Stimulated activated CD8-positive, alpha-beta memory T cell treated with anti-CD3 and anti-CD28 coated beads, Interleukin-15, amount 100 ng/mL, for 48 hours (primary cell): ENCODE measurements around the gene YPEL2.
"Not testable (repeated sequence)": the region's sequence is repeated elsewhere in the genome, so short reads cannot be mapped to it uniquely, and the experiment has no call there.

Source experiments
- DNase-seq, 2 donors: peaks; one replicate each; pipeline ENCODE4 v3.0.0-alpha.2; 2020; ENCODE audit warnings: low read depth in 2 of 2

YPEL2 gene

DNA sequence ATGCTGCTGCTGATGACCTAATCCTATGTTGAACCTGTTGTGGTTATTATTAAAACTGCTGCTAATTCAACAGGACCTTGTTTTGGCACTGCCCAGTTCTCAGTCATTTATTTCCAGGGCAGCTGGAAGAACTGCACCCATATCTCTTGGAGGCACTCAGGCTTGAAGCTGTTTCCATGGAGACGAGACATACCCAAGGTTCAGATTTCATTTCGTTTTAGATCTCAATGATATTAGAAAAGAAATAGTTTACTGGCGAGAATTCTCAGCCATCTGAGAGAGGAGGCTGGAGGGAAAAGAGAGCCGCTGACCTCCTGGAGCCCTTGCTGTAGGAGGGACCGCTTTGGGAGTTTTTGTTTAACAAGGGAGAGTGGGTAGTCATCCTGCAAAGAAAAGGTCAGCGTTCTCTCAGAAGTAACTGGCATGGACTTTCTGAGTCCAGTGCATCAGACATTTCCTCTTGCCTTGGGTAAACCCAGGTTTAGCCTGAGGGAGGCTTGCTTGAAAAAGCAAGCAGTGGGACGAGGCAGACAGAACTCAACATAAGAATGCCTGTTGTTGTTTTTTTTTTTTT is 75.4 kb downstream of the YPEL2 start:
- DNase-seq, result no peak

DNA sequence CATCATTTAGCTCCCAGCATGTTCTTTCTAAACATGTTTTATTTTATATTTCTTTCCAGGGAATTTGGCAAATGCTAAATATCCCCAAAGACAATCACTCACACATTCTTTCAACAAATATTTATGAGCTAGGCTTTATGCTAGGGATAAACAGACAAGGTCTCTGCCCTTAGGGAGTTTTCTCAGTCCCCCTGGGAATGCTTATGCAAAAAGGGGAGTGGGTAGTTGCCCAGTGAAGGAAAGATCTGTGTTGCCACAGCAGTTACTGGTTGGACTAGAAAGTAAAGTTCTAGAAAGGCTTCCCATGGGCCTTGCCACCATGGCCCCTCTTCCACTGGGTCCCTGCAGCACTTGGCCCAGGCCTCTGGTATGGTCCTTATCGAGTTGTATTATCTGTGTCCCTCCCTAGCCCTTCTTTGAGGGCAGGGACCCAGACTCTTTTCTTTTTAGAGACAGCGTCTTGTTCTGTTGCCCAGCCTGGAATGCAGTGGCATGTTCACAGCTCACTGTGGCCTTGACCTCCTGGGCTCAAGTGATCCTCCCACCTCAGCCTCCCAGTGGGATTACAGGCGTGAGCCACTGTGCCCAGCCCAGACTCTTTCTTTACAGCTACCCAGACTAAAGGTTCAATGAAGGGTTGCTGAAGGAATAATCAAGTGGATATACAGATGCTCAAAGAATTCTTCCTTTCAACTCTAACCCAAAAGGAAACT is 78.0 kb downstream of the YPEL2 start:
- DNase-seq, result no peak

DNA sequence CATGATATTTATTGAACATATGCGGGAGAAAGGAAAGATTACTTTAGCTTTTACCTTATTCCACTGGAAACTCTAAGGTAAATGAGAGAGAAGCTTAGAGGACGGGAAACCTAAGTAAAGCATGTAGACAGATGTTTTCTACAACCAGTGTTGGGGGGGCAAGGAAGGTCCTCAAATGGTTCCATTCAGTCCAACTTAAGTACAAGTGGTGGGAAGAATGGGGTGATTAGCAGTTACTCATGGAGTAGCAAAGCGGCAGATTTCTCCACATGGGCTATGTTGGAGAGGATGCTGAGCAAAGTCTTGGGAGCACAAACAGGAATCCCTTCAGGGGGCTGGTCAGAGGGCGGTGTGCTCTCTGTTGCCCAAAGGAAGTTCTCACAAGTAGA is 78.6 kb downstream of the YPEL2 start:
- no peak for DNase-seq

DNA sequence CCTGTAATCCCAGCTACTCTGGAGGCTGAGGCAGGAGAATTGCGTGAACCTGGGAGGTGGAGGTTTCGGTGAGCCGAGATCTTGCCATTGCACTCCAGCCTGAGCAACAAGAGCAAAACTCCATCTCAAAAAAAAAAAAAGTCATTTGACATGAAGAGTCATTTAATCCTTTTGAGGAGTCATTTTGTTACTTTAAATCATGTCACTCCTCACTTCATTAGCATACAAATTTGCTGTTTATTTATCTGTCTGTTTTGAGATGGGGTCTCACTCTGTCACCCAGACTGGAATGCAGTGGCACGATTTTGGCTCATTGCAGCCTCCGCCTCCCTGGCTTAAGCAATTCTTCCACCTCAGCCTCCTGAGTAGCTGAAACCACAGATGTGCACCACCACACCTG is 81.0 kb downstream of the YPEL2 start:
- not testable (repeated sequence) for DNase-seq

DNA sequence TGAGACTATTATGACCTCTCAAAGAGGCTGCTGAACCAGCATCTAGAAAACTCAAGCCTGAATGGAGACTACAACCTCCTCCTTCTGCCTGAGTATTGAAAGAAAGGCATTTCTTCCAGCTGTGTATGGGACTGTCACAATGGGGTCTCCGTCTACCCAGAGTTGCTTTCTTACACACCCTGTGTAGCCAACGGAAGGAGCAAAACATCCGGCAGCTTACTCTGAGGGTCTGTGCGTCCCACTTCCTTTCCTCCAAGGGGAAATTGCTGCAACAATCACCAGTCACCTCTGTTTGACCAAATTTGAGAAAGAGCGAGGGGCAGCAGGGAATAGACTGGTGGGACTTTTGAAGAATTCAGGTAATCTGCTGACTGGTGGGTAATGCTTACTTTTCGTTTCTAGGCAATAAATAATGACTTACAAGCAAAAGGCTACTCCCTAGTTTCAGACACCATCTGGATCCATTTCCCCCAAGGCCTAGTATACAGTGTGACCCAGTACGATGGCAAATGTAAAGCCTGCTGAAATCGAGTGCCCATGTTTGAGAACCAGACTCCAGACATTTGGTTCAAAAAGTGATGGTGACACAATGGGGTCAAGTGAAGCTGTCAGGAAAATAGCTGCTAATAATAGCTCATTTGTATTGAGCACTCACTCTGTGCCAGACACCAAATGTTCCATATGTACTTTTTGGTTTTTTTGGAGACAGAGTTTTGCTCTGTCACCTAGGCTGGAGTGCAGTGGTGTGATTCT is 81.7 kb downstream of the YPEL2 start:
- DNase-seq, result no peak

DNA sequence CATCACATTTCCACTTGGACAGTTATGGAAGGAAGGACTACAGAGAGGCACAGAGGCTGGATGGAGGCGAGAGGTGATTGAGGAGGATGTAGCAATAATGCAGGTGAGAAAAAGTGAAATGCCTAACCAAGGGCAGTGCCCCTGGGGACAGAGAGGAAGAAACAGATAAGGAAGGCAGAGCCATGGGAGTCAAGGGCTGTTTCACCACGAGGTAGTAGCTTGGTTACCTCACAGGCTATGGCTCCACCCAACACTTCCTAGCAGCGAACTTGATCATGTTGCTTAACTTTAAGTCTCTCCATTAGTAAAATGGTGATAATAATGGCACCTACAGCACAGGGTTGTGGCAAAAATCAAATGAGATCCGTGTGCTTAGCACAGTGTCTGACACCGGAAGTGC is 83.9 kb downstream of the YPEL2 start:
- DNase-seq, result no peak

DNA sequence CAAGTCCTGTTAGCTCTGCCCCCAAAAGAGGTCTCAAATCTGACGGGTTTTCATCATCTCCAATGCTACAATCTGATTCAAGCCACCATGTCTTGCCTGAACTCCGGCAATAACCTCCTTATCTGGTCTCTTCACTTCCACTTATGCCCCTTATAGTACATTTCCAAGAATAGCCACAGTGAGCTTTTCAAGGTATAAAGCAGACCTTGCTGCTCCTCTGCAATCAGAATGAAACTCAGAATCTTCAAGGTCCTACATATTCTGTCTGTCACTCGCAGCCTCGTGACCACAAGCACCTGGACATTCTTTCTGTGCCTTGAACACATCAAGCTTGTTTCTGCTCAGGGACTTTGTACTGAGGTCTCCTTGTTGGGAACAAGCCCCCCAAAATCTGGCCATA is 84.7 kb downstream of the YPEL2 start:
- DNase-seq, result no peak

DNA sequence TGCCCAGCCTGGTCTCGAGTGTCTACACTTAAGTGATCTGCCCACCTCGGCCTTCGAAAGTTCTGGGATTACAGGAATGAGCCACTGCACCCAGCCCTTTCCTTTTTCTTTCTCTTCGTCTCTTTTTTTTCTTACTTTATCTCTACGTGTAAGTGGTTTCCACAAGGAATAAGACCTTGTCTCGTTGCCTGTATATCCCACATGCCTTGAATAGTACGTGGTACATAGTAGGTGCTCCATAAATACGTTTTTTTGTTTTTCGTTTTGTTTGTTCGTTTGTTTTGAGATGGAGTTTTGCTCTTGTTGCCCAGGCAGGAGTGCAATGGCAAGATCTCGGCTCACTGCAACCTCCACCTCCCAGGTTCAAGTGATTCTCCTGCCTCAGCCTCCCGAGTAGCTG is 86.0 kb downstream of the YPEL2 start:
- DNase-seq, result no peak

DNA sequence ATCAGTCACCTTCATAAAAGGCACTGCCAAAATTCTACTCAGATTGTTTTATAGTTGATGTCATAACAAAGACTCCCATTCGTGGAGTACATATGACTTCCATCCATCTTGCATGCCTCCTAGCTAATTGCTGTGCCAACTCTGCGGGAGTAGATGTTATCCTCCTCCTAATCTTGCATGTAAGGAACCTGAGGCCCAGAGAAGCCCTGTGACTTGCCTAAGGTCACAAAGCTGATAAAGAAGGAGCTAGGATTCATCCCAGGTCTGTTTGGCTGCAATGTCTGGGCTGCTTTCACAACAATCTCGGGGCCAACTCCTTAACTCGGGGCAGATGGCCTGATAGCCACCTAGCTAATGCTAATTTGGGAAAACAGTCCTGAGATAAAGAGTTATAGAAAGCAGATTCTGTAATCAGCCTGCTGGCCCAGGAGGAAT is 87.3 kb downstream of the YPEL2 start:
- no peak for DNase-seq

DNA sequence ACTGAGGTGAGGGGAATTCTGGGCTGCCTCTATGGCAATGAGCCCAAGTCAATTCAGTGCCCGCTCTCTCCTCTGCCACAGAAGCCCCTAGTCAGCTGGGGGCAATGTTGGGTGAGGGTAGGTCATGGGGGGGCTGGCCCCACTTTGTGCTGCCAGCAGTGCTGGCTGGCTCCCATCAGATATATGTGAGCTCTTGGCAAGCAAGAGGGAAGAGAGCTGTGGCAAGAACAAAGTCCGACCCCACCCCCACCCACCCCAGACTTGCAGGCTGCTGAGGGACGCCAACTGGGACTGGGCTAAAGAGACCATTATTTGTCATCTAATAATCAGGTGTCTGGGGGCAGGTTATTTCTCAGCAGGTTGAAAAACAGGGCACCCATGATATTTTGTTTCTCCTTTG is 89.4 kb downstream of the YPEL2 start:
- no peak for DNase-seq

DNA sequence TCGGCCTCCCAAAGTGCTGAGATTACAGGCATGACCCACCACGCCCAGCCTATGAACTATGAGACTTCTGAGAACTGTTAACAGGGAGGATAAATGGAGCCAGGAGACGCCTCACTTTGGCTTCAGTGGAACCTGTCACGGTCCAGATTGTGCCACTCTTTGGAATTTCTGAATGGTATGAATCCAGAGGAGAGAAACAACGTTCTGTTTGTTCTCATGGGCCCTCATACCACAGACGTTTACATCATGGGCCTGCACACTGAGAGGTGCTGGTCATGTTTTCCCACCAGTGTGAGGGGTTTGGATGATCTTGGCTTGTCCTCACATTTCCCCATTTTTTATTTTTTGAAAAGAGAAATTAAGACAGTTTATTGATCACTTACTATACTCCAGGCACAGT is 90.3 kb downstream of the YPEL2 start:
- DNase-seq, result no peak

DNA sequence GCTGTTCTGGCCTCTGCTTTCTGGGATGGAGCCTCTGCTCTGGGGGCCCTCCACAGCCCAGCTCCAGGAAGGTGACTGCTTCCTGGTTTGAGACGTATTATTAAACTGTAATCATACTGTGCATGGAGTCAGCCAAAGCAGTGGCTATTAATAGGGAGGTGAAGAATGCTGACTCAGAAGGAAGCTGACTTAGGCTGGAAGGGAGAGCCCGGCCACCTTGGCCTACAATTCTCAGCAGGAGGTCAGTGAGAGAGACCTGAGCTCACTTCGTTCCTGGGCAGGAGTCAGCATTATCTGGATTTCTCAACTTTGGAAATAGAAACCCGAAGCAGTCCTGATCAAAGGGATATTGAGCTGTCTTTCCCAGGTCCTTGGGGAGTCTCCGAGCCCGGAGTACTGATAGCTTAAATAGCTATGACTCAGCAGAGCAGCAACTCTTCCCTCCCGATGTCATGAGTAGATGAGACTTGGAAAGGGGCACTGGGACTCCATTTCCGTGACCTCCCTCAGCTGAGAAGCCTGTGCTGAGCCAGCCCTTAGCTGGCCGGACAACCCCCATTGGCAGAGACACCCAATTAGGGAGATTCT is 91.8 kb downstream of the YPEL2 start:
- DNase-seq, result no peak

DNA sequence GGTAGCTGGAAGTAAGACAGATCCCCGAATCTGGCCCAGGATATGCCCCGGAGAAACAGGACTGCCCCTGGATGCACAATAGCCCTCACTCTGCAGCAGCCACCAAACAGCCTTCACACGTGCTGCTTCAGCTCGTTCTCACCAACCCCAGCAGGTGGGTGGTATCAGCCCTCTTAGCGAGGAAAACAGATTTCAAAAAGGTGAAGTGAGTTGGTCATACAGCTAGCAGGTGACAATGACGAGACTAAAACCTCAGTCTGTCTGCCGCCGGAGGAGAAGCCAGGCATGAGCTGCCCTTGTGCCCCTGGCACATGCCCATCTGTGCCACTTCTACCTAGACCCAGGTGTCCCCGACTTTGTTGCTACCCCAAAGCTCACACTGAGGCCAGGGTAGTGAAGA is 92.4 kb downstream of the YPEL2 start:
- no peak for DNase-seq

DNA sequence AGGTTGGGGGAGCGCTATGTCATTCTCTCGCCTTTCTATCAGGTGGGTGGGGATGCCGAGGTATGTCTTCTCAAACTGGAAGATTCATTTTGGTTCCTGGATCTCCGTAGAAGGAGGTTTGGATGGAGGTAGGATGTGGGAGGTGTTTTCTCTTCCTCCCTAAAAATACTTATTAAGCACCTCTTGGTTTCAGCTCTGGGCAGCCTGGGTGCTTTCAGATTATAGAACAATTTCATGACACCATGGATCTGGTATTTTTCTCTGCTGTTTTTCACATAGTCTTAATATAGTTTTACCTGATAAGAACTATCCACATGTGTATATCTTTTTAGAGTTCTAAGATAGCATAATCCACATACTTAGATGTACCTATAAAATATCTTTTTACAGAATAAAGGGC is 92.9 kb downstream of the YPEL2 start:
- DNase-seq, result no peak

DNA sequence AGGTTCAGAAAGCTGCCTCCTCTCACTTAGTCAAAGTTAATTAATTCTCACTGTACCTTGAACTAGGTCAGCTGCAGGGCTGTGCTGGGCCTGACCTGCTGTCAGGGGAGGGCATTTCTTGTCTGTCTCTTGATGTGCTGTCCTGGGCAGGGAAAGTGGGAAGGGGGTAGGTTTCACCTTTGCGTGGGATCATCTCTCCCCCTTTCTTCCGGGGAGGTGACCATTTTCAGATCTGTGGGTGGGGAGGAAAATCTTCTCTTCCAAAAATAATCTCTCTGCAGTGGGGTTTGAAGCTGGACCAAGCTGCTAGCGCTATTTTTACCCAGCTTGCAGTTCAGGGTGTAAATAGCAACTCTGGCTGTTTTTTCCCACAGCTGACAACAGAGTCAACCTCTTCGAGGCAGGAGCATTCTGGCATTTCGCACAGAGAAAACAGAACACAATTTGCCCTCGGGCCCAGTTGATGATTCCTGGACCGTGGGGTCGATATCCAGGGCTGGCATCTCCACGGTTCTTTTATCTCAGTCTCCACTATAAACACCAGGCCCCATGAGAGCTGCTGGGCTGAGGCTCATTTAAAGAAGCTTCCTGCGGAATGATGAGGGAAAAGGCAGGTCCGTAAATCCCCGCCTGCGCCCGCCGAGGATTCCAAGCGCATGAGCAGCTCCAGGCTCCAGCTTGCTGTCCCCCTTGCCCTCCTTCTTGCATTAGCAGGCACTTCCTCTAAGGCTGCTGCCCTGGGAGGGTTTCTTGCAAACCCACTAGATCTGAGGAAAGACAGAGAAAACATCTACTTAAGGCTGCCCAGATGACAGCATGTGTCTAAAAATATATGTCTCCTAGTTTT is 93.9 kb downstream of the YPEL2 start:
- no peak for DNase-seq

DNA sequence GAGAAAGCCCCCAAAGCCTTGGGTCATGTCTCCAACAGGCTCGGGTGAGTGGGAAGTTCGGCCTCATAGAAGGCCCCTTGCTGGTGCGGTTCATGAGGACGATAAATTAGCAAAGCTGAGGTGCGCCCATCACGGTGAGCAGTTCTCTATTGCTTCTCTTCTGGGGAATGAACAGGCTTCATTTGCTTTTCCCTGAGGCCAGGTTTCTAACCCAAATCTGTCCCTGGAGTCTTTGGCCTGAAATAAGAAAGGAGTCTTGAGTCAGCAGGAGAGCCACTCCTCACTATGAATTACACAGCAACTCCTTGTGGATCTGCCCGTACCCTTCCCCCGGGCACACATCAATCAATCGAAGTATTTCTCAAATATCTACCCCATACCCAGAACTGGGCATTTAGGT is 94.6 kb downstream of the YPEL2 start:
- no peak for DNase-seq

DNA sequence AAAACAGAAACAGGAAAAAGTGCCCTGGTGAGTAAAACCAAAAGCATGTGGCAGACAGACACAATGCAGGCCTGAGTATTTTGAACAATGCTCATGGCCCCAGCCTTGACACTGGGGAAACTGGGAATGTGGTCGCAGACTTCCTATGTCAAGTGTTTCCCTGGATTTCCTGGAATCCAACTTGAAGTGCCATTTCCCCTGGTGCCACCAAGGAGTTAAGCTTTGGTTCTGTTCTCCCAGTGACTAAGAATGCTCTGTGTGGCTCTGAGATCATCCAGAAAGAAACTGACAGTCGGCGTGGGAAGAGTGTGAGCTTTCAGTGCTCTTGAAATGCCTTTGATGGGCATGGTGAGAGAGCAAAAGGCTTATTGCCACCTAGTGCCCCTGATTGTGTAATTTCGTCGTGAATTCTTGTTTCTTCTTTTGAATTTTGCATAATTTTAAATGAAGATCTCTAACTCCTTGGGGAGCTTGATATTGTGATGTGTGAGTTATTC is 96.0 kb downstream of the YPEL2 start:
- peak; percentile 32 to 54 for DNase-seq

DNA sequence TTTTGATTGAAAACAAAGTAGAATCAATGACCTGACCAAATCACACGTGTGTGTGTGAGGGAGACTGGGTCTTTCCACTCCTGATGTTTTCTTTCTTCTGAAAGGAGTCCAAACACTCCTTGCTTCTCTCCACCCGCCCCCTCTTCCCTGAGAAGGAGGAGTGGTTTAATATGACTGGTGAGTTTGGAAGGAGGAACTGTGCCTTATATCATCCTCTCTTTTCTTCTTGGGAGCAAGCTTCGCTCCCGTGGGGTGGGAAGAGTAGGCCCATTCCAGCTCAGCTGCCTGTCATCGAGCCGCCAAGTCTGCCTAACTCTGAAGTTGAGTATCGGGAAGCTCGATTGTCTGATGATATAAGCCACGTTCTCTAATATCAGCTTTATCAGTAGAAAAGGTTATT is 96.5 kb downstream of the YPEL2 start:
- DNase-seq, result no peak

DNA sequence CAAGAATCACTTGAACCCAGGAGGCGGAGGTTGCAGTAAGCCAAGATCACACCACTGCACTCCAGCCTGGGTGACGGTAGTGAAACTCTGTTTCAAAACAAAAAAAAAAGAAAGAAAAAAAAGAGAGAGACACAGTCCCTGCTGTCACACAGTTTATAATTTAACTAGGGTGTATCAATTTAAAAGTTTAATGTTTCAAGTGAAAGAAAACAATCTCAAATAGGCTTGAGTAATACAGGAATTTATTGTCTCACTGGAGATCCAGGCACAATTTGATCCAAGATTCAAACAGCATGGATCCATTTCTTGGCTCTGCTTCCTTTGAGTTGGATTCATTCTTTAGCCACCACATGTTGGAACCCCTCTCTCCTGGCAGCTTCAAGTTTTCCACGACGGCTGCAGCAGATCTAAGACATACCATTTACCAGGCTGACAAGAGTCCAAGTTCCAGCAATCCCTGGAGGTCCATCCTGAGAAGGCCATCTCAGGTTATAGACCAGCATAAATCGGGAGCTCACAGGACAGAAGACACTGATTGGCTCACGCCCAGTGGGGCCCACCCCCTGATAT is 97.5 kb downstream of the YPEL2 start:
- DNase-seq, result no peak

DNA sequence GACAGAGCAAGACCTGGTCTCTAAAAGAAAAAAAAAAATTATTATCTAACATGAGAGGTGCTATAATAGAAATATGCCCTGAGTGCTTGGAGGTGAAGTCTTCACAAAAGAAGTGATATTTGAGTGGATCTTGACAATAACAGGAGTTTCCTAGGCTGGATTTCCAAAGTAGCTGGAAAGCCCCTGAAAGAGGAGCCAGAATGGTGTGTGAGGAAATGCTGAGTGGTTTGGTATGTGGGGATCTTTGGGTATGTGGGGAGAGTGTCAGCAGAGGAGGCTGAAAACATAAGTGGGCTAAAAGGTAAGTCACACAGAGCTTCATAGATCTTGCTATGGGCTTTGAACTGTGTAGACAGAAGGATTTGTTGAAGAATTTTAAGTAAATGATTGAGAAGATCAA is 100.1 kb downstream of the YPEL2 start:
- DNase-seq, result no peak

DNA sequence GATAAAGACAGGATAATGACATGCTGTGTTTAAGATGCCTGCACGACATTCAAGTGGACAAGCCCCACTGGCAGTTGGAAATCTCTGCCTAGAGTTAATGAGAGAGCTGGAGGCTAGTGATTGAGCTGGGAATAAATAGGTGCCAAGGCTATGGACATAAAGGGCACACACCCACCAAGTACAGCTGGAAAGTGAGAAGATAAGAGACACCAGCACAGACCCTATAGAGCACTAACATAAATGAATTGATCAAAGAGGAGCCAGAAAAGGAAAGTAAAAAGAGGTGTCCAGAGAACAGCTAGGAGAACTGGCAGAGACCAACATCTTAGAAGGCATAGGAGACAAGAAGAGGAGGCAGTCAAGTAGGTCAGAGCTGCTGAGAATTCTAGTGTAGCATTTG is 101.2 kb downstream of the YPEL2 start:
- no peak for DNase-seq
